Measurements from ENCODE around the gene DNAJA4. TPM values are rescaled to one million over a fixed set of nuclear protein-coding genes. Genes with fewer than 3 reads are reported as not detected.

DNAJA4 gene
- polyA plus RNA-seq, 1 donor = 27.3 TPM

- WGBS (ENCODE audit: insufficient coverage, low lambda C conversion rate) = no CpG with 5 or more reads among the region's 8 CpGs
Observed at GRCh38 chr15:78313383-78313782, 49.0 kb downstream of the DNAJA4 start.

GRCh38 chr15:78314181-78314581, 49.8 kb downstream of the DNAJA4 start:
- Histone ChIP-seq H3K27me3 (ENCODE audit: control insufficient read depth, insufficient read depth, low read length) (no peaks in the 10 kb centered on the region), H3K9me3 (ENCODE audit: control insufficient read depth, low read depth, low read length) (no peaks in the 10 kb centered on the region), H3K4me3 (ENCODE audit: low read length) (no peak overlapping the region), H3K4me1 (ENCODE audit: control insufficient read depth, insufficient read depth, low read length) (peaks cover 19% of the 10 kb centered on the region), H3K27ac (ENCODE audit: low read length) (no peak overlapping the region), H3K36me3 (ENCODE audit: control insufficient read depth, insufficient read depth, low read length) (no peaks in the 10 kb centered on the region)
- DNase-seq = no peak
- WGBS (ENCODE audit: insufficient coverage, low lambda C conversion rate) = no CpG with 5 or more reads among the region's 7 CpGs

More at GRCh38 chr15:78313383-78313782, 49.0 kb downstream of the DNAJA4 start:
- H3K4me3 ChIP-seq (ENCODE audit: low read length) = no peak overlapping the region
- H3K27ac ChIP-seq (ENCODE audit: low read length) = no peak overlapping the region
- no peaks in the 10 kb centered on the region for H3K36me3 ChIP-seq (ENCODE audit: control insufficient read depth, insufficient read depth, low read length)
- H3K9me3 ChIP-seq (ENCODE audit: control insufficient read depth, low read depth, low read length) = no peaks in the 10 kb centered on the region
- DNase-seq = no peak
- no peaks in the 10 kb centered on the region for H3K27me3 ChIP-seq (ENCODE audit: control insufficient read depth, insufficient read depth, low read length)
- peaks cover 19% of the 10 kb centered on the region for H3K4me1 ChIP-seq (ENCODE audit: control insufficient read depth, insufficient read depth, low read length)

- WGBS (ENCODE audit: insufficient coverage, low lambda C conversion rate) = no CpG with 5 or more reads among the region's 7 CpGs
- no peaks in the 10 kb centered on the region for H3K36me3 ChIP-seq (ENCODE audit: control insufficient read depth, insufficient read depth, low read length)
- peaks cover 19% of the 10 kb centered on the region for H3K4me1 ChIP-seq (ENCODE audit: control insufficient read depth, insufficient read depth, low read length)
- no peaks in the 10 kb centered on the region for H3K27me3 ChIP-seq (ENCODE audit: control insufficient read depth, insufficient read depth, low read length)
- H3K4me3 ChIP-seq (ENCODE audit: low read length) = no peak overlapping the region
- H3K9me3 ChIP-seq (ENCODE audit: control insufficient read depth, low read depth, low read length) = no peaks in the 10 kb centered on the region
- no peak overlapping the region for H3K27ac ChIP-seq (ENCODE audit: low read length)
- peak; percentile 41 to 51 for DNase-seq
Observed at GRCh38 chr15:78315686-78316282, 51.4 kb downstream of the DNAJA4 start.

GRCh38 chr15:78316283-78317083, 52.1 kb downstream of the DNAJA4 start:
- no CpG with 5 or more reads among the region's 17 CpGs for WGBS (ENCODE audit: insufficient coverage, low lambda C conversion rate)
- Histone ChIP-seq H3K27me3 (ENCODE audit: control insufficient read depth, insufficient read depth, low read length) (no peaks in the 10 kb centered on the region), H3K9me3 (ENCODE audit: control insufficient read depth, low read depth, low read length) (no peaks in the 10 kb centered on the region), H3K4me1 (ENCODE audit: control insufficient read depth, insufficient read depth, low read length) (peaks cover 19% of the 10 kb centered on the region), H3K4me3 (ENCODE audit: low read length) (no peak overlapping the region), H3K27ac (ENCODE audit: low read length) (peak overlapping the region; percentile 80), H3K36me3 (ENCODE audit: control insufficient read depth, insufficient read depth, low read length) (no peaks in the 10 kb centered on the region)
- peak; percentile 75 to 89 for DNase-seq

- peak in 1 of 2 donors; percentile 52 for DNase-seq
- no peaks in the 10 kb centered on the region for H3K27me3 ChIP-seq (ENCODE audit: control insufficient read depth, insufficient read depth, low read length)
- no peaks in the 10 kb centered on the region for H3K9me3 ChIP-seq (ENCODE audit: control insufficient read depth, low read depth, low read length)
- H3K4me3 ChIP-seq (ENCODE audit: low read length) = no peak overlapping the region
- peaks cover 19% of the 10 kb centered on the region for H3K4me1 ChIP-seq (ENCODE audit: control insufficient read depth, insufficient read depth, low read length)
- no peaks in the 10 kb centered on the region for H3K36me3 ChIP-seq (ENCODE audit: control insufficient read depth, insufficient read depth, low read length)
- WGBS (ENCODE audit: insufficient coverage, low lambda C conversion rate) = no CpG with 5 or more reads among the region's 8 CpGs
- H3K27ac ChIP-seq (ENCODE audit: low read length) = peak overlapping the region; percentile 80
Observed at GRCh38 chr15:78317145-78317836, 52.9 kb downstream of the DNAJA4 start.

GRCh38 chr15:78319588-78319987, 55.2 kb downstream of the DNAJA4 start:
- DNase-seq = no peak
- peaks cover 19% of the 10 kb centered on the region for H3K4me1 ChIP-seq (ENCODE audit: control insufficient read depth, insufficient read depth, low read length)
- no peaks in the 10 kb centered on the region for H3K36me3 ChIP-seq (ENCODE audit: control insufficient read depth, insufficient read depth, low read length)
- H3K9me3 ChIP-seq (ENCODE audit: control insufficient read depth, low read depth, low read length) = no peaks in the 10 kb centered on the region
- WGBS (ENCODE audit: insufficient coverage, low lambda C conversion rate) = no CpG with 5 or more reads among the region's 10 CpGs
- no peaks in the 10 kb centered on the region for H3K27me3 ChIP-seq (ENCODE audit: control insufficient read depth, insufficient read depth, low read length)
- H3K27ac ChIP-seq (ENCODE audit: low read length) = no peak overlapping the region
- no peak overlapping the region for H3K4me3 ChIP-seq (ENCODE audit: low read length)

GRCh38 chr15:78320183-78320582, 55.8 kb downstream of the DNAJA4 start:
- H3K27me3 ChIP-seq (ENCODE audit: control insufficient read depth, insufficient read depth, low read length) = no peaks in the 10 kb centered on the region
- no peak for DNase-seq
- H3K4me3 ChIP-seq (ENCODE audit: low read length) = no peak overlapping the region
- no CpG with 5 or more reads among the region's 5 CpGs for WGBS (ENCODE audit: insufficient coverage, low lambda C conversion rate)
- H3K36me3 ChIP-seq (ENCODE audit: control insufficient read depth, insufficient read depth, low read length) = no peaks in the 10 kb centered on the region
- H3K4me1 ChIP-seq (ENCODE audit: control insufficient read depth, insufficient read depth, low read length) = peaks cover 19% of the 10 kb centered on the region
- H3K9me3 ChIP-seq (ENCODE audit: control insufficient read depth, low read depth, low read length) = no peaks in the 10 kb centered on the region
- H3K27ac ChIP-seq (ENCODE audit: low read length) = no peak overlapping the region

- Histone ChIP-seq H3K27ac (ENCODE audit: low read length) (no peak overlapping the region), H3K36me3 (ENCODE audit: control insufficient read depth, insufficient read depth, low read length) (no peaks in the 10 kb centered on the region), H3K9me3 (ENCODE audit: control insufficient read depth, low read depth, low read length) (no peaks in the 10 kb centered on the region), H3K4me3 (ENCODE audit: low read length) (no peak overlapping the region), H3K27me3 (ENCODE audit: control insufficient read depth, insufficient read depth, low read length) (no peaks in the 10 kb centered on the region), H3K4me1 (ENCODE audit: control insufficient read depth, insufficient read depth, low read length) (peaks cover 15% of the 10 kb centered on the region)
- WGBS (ENCODE audit: insufficient coverage, low lambda C conversion rate) = 100% methylated on average over 2 of the region's 17 CpGs
- DNase-seq = no peak
Observed at GRCh38 chr15:78321041-78321570, 56.7 kb downstream of the DNAJA4 start.

- H3K4me3 ChIP-seq (ENCODE audit: low read length) = no peak overlapping the region
- H3K27me3 ChIP-seq (ENCODE audit: control insufficient read depth, insufficient read depth, low read length) = no peaks in the 10 kb centered on the region
- H3K9me3 ChIP-seq (ENCODE audit: control insufficient read depth, low read depth, low read length) = no peaks in the 10 kb centered on the region
- no peaks in the 10 kb centered on the region for H3K36me3 ChIP-seq (ENCODE audit: control insufficient read depth, insufficient read depth, low read length)
- no peak overlapping the region for H3K27ac ChIP-seq (ENCODE audit: low read length)
- WGBS (ENCODE audit: insufficient coverage, low lambda C conversion rate) = no CpG with 5 or more reads among the region's 4 CpGs
- DNase-seq = no peak
- H3K4me1 ChIP-seq (ENCODE audit: control insufficient read depth, insufficient read depth, low read length) = peaks cover 8% of the 10 kb centered on the region
Observed at GRCh38 chr15:78321786-78322185, 57.4 kb downstream of the DNAJA4 start.

- WGBS (ENCODE audit: insufficient coverage, low lambda C conversion rate) = no CpG with 5 or more reads among the region's 15 CpGs
- H3K4me3 ChIP-seq (ENCODE audit: low read length) = no peak overlapping the region
- DNase-seq = no peak
- H3K4me1 ChIP-seq (ENCODE audit: control insufficient read depth, insufficient read depth, low read length) = peaks cover 3% of the 10 kb centered on the region
- no peak overlapping the region for H3K27ac ChIP-seq (ENCODE audit: low read length)
- no peaks in the 10 kb centered on the region for H3K9me3 ChIP-seq (ENCODE audit: control insufficient read depth, low read depth, low read length)
- H3K36me3 ChIP-seq (ENCODE audit: control insufficient read depth, insufficient read depth, low read length) = no peaks in the 10 kb centered on the region
- H3K27me3 ChIP-seq (ENCODE audit: control insufficient read depth, insufficient read depth, low read length) = no peaks in the 10 kb centered on the region
Observed at GRCh38 chr15:78322243-78322642, 57.9 kb downstream of the DNAJA4 start.
